HG03060 (cell line): ENCODE data around the gene SUGP1.

ENCODE experiments used
- ATAC-seq: cut with Tn5 transposase; IDR thresholded peaks from one replicate; pipeline ENCODE4 v1.9.1; 2021; ENCODE audit warnings: low read depth, moderate number of reproducible peaks; ENCODE audit not compliant: unreplicated experiment

The SUGP1 gene

GRCh38 chr19:19304186-19304965 lies 15.9 kb downstream of the SUGP1 start:
- no peak for ATAC-seq

DNA sequence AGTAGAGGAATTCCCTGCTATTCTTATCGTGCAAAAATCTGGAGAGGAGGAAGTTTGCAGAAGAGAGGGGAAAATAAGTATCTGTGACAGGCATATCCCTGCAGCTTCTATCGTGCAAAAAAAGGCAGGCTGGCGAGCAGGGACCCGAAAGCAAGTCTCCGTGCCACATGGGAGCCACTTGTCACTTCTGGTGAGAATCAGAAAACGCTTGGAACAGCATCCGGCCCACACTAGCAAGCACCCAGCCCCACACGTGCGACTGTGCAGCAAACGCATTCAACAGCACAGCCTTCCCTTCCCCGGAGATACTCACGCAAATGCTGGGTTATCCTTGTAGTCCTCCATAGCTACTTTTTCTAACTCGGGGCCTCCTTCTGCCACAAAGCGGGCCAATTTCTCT lies 16.9 kb downstream of the SUGP1 start:
- ATAC-seq = no peak

DNA sequence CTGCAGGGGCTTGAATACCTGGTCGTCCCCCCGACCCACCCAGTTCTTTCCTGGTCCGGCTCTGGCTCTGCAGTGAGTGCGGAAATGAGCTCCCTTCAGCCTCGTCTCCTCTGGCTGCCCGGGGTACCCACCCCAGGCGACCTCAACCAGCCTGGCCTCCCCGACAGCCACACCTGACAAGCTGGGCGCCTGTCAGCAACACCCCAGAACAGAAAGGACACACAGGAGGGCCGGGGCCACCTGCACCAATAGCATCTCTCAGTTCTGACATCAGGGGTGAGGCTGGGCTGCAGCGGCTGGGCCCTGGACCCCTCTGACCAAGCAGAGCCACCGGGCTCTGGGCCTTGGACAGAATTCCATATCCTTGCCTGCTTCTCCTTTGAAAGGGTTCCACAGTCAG lies 19.7 kb downstream of the SUGP1 start:
- no peak for ATAC-seq

DNA sequence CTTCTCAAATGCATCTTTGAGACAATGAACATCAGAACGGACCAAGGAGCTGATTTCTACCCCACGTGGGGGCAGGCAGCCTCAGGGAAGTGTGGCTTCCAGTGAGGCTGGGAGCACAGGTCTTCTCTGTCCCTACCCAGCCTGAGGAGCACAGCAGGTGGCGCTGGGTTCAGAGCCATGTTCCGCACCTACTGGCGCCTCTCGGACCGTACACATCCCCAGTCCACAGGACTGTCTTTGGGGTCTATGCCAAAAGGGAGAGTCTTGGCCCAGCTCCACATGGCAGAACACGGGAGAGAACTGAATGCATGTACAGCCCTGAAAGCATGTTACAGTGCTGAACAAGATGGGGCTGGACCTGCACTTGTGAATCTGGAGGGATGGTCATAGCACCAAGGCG lies 22.6 kb downstream of the SUGP1 start:
- no peak for ATAC-seq

DNA sequence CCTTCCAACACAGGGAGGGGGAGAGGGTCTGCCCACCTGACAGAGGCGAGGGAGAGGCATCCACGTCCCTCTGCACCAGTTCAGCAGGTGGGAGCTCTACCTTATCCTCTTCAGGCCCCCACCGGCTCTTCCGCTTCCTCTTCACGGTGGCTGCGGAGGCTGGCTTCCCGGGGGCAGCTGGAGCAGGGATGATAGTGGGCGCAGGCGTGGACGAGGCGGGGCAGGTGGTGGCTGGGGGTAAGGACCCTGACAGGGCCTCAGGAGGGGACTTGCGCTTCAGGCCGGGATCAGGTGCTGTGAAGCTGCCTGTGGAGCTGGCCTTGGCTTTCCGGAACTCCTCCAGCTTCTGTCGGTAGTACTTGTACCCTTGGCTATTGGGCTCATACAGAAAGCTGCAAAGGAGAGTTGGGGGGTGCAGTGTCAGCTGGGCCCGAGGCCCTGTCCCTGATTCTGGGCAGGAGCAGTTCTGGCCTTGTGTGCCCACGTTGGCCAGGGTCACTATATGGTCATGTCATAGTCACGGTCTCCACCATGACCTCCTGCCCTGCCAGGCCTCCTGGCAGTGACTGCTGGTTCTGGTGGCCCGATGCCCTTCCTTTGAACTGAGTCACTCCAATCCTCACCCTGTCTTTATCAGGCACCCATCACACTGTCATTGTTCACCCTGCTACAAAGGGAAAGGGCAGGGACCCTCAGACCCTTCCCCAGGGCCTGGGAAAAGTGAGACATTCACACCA lies 23.2 kb downstream of the SUGP1 start:
- no peak for ATAC-seq

- no peak for ATAC-seq
Measured at GRCh38 chr19:19294914-19295313, 25.4 kb downstream of the SUGP1 start.

- no peak for ATAC-seq
Measured at GRCh38 chr19:19292607-19293006, 27.7 kb downstream of the SUGP1 start.

- ATAC-seq = no peak
Measured at GRCh38 chr19:19285686-19286085, 34.6 kb downstream of the SUGP1 start.

DNA sequence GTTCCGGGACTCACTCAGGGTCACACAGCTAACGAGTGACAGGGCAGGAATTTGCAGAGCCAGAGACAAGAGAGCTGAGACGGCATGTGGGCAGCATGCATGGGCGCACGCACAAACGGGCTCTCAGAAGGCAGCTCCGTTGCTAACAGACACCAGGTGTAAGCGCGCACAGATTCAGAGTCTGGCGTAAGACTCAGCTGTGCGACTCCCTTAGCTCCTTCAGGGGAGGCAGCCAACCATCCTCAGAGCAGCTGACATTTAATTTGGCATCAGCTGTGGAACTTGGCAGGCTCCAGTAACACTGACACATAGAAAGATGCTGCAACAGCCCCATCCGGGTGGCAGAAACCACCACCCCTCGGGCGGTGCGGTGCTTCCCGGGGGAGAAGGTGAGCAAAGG lies 39.7 kb downstream of the SUGP1 start:
- no peak for ATAC-seq

DNA sequence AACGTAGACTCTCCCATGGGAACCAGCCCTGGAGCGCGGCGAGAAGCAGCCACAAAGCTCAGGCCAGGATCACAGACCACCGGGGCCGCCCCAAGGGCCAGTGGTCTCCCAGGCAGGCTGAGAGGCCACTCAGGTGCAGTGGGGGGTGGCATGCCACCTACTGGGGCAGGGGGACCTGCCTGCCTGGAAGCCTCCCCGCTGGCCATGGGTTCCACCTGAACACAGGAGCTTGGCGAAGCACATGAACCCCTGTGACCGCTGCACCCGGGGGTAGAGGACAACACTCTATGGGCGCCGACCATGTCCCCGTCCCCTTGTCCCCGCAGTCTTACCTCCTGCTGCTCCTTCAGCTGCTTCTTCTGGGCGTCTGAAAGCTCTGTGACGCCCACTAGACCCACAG lies 40.5 kb downstream of the SUGP1 start:
- no peak for ATAC-seq

DNA sequence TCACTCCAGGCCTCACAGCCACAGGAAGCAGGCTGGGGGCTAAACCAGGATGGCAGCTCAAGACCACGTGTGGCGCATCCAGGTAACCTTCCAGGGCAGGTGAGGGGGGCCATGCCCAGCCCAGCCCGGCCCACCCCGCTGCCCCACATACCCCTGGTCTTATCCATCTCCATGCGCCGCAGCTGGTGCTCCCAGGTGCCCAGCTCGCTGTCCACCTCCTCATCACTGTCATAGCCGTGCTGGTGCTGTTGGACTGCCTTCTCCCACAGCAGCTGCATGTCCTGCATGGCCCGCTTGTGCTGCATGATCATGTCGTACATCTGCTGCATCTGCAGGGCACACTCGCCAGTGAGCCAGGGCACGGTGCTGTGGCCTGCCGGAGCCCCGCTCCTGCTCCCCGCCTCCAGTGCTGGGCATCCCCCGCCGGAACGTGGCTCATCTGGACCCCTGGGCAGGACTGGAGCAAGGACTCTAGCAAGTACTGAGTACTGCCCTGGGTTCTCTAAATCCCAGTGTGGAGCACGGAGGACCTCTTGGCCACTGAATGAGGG lies 41.2 kb downstream of the SUGP1 start:
- ATAC-seq = no peak

- ATAC-seq = no peak
Measured at GRCh38 chr19:19278315-19278714, 42.0 kb downstream of the SUGP1 start.

- ATAC-seq = no peak
Measured at GRCh38 chr19:19276851-19277250, 43.5 kb downstream of the SUGP1 start.

DNA sequence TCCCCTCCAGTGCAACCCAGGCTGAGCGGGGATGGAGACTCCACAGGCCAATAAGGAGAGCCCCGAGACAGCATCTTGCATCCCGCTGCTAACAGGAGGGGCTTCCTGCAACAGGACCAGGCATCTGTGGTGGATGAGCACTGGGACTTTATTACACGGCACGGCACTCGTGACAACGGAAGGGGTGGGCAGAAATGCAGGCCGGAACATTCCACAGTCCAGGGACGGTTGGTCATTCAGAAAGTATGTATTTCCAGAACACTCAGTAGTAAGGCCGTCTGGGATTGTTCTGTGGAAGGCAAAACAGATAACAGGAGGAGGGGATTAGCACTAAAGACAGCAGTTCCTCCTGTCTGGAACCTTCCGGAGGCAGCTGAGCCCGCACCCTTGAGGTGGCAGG lies 43.9 kb downstream of the SUGP1 start:
- no peak for ATAC-seq

- ATAC-seq = no peak
Measured at GRCh38 chr19:19274716-19275565, 45.4 kb downstream of the SUGP1 start.

DNA sequence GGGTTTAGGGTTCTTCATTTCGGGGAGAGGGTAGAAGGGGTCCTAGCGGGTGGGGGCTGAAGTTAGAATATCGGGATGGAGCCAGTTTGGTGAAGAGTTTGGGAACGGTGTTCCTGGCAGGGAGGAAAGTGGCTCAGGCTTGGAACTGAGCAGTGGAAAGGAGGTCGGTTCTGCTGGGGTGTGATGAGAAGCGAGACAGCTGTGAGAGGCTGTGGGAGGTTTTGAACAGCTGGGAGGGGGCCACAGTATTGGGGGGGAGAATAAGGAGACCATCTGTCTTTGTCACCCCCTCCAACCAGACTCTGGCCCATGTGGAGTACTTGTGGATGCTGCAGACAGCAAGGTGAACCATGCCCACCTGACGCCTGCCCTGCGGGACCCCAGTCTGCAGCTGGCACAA lies 46.2 kb downstream of the SUGP1 start:
- ATAC-seq = no peak

DNA sequence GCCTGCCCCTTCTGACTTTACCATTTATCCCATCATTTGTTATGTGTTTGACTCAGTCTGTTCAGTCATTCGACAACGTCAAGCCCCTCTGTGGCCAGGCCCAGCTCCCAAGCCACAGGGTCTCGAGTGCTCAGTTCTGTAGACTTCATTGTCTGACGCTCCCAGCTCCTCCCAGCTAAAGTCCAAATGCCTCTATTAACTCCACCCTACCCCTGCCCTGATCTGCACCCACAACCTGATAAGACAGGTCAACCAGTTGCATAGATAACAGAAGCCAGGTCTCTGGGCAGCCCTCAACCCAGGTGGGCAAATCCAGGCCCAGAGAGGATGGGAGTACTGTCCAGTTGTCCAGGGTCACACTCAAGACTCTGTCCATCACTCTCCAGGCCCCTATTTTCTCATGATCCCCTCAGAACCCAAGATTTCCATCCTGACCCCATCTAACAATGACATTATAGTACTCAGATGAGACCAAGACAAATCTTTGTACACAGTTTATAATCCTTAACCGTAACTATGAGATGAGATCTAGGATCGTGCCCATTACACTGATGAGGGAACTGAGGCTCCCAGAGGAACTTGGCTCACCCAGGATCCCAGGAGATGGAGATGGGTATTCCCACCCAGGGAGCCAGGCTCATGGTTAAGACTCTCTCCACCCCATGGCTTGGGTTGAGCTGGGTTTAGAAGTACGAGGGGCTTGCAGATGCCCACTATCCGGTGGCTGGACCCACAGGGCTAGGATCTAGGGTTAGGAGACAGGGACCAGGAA lies 48.3 kb downstream of the SUGP1 start:
- ATAC-seq = no peak

DNA sequence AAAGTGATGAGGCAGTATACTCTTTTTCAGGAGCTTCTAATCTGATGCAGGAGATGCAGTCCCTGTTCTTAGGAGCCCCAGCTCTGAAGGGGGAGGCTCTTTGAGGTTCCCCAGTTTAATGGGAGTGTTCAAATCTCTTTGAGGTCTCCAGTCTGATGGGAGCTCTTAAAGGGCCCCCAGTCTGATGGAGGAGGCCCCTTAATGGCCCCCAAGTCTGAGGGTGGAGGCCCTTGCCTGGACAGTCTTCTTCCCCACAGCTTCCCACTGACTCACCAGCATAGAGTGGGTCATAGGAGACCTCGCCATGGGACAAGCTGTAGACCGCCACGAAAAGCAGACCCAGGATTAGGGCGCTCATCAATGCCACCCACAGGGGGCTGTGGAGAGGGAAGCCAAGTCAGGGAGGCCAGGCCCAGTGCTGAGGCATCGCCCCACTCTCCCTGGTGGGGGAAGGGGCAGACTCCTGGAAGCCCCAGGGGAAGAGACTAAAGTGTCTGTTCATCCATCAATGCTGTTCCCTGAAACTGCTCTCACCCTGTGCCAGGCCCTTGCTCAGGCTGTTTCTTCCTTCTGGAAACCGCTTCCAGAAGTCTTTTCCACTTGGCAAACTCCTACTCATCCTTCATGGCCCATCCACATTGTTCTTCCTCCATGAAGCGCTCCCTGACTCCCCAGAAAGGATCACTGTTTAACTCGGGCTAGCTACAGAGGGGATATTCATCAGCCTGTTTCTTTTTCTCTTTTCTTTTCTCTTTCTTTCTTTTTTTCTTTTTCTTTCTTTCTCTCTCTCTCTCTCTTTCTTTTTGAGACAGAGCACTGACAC lies 49.3 kb downstream of the SUGP1 start:
- ATAC-seq = no peak

DNA sequence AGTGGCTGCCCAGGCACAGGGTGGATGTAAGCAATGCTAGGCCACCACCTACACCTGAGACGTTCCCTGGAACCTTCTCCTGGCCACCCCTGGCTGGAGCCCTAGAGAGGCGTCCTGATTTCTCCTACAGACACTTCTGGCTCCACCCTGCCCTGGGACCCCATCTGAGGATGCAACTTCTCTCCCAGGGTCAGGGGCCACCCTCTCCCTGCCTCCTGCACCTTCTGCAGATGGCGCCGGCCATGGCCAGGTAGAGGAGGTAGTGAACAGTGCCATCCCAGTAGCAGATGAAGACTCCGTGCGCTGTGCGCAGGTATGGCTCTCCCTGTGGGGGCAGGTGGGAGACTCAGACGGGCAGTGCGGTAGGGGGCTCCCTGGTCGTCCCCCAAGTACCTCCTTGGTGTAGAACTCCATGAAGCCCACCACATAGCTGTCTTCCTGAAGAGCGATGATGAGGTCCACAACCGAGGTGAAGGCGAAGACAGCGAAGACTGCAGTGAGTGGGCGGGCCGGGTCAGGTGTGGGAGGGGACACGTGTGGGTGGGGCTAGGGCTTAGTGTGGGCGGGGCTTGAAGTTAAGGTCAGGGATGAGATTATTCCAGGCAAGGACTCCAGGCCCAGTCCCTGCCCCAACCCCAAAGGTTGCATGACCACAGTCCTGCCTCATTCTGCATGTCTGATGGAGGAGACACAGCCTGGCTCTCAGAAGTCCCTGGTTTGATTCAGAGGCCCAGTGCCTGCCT lies 50.2 kb downstream of the SUGP1 start:
- no peak for ATAC-seq
